Colonic mucosa (tissue), 4 donors: Measurements from ENCODE around the gene GRK5. TPM values are rescaled to one million over a fixed set of nuclear protein-coding genes. Genes with fewer than 3 reads are reported as not detected.

Source experiments
- DNase-seq: peaks from one replicate; pipeline ENCODE4 v3.0.0-alpha.2; 2020
- H3K27ac ChIP-seq: fragments of 200-600 bp; one replicate; pipeline ENCODE4 v1.8.0; 2021
- H3K27me3 ChIP-seq: fragments of 200-600 bp; one replicate; pipeline ENCODE4 v1.8.0; 2021
- H3K36me3 ChIP-seq: fragments of 200-600 bp; one replicate; pipeline ENCODE4 v1.8.0; 2021
- H3K4me1 ChIP-seq: fragments of 200-600 bp; one replicate; pipeline ENCODE4 v1.8.0; 2021; ENCODE audit warnings: mild to moderate bottlenecking
- H3K4me3 ChIP-seq: fragments of 200-600 bp; one replicate; pipeline ENCODE4 v1.8.0; 2021
- H3K9ac ChIP-seq, 2 donors: one replicate each; pipeline ENCODE4 v1.7.0; 2013; ENCODE audit warnings: control low read depth in 2 of 2, low read depth in 2 of 2, low read length in 2 of 2
- H3K9me3 ChIP-seq: fragments of 200-600 bp; one replicate; pipeline ENCODE4 v1.8.0; 2021
- intact Hi-C: fragments of 100-400 bp; cut with DNase I; formaldehyde crosslinking; loops from one replicate; pipeline ENCODE4 v1.14.1; 2022
- total RNA-seq, 2 donors: library from RNA; stranded (reverse); fragmentation: NEBNext Ultra II Directional in 1 of 2; extraction: Animal tissue kit (Norgen Biotek cat#: 25700) in 1 of 2; gene quantifications; one replicate each; pipeline ENCODE4 v1.2.1, GENCODE V29; 2021
- TF ChIP-seq, protein P1 (sequence below): fragments of 200-600 bp; IDR thresholded peaks from one replicate; pipeline ENCODE4 v1.8.0; 2022; ENCODE audit warnings: antibody characterized with exemption, mild to moderate bottlenecking
- donor health status: healthy.
- donor health status: DM: no; HTN: no; CAD: no.
- donor health status: DM: no; HTN: no; CAD: no.

Gene GRK5
- total RNA-seq, 2 donors from 2014 or later = 4.6 to 12.7 TPM

DNA sequence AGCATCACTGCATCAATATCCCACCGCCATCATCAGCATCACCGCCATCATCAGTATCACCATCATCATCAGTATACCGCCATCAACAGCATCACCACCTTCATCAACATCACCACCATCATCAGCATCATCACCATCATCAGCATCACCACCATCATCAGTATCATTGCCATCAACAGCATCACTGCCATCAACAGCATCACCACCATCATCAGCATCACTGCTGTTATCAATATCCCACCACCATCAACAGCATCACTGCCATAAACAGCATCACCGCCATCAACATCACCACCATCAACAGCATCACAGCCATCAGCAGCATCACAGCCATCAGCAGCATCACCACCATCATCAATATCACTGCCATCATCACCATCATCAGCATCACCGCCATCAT is 219.3 kb downstream of the GRK5 start:
- no peaks in the 10 kb centered on the region for H3K36me3 ChIP-seq

DNA sequence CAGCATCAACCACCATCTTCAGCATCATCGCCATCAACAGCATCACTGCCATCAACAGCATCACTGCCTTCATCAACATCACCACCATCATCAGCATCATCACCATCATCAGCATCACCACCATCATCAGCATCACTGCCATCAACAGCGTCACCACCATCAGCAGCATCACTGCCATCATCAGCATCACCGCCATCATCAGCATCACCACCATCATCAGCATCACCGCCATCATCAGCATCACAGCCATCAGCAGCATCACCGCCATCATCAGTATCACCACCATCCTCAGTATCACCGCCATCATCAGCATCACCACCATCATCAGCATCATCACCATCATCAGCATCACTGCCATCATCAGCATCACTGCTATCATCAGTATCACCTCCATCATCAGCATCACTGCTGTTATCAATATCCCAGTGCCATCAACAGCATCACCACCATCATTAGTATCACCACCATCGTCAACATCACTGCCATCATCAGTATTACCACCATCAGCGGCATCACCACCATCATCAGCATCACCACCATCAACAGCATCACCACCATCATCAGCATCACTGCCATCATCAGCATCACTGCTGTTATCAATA is 220.0 kb downstream of the GRK5 start:
- H3K4me1 ChIP-seq = no peaks in the 10 kb centered on the region
- H3K9ac ChIP-seq = no peak overlapping the region
- intact Hi-C loops = no loop called here
- H3K27me3 ChIP-seq = no peaks in the 10 kb centered on the region
- no peaks in the 10 kb centered on the region for H3K9me3 ChIP-seq
- H3K4me3 ChIP-seq = no peak overlapping the region
- DNase-seq = no peak
- H3K27ac ChIP-seq = no peak overlapping the region
- TF ChIP-seq, protein P1, sequence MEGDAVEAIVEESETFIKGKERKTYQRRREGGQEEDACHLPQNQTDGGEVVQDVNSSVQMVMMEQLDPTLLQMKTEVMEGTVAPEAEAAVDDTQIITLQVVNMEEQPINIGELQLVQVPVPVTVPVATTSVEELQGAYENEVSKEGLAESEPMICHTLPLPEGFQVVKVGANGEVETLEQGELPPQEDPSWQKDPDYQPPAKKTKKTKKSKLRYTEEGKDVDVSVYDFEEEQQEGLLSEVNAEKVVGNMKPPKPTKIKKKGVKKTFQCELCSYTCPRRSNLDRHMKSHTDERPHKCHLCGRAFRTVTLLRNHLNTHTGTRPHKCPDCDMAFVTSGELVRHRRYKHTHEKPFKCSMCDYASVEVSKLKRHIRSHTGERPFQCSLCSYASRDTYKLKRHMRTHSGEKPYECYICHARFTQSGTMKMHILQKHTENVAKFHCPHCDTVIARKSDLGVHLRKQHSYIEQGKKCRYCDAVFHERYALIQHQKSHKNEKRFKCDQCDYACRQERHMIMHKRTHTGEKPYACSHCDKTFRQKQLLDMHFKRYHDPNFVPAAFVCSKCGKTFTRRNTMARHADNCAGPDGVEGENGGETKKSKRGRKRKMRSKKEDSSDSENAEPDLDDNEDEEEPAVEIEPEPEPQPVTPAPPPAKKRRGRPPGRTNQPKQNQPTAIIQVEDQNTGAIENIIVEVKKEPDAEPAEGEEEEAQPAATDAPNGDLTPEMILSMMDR = no peak
- no peaks in the 10 kb centered on the region for H3K36me3 ChIP-seq

More for the DNA sequence above, 219.3 kb downstream of the GRK5 start:
- Histone ChIP-seq H3K9ac (no peak overlapping the region), H3K27ac (no peak overlapping the region), H3K27me3 (no peaks in the 10 kb centered on the region), H3K4me3 (no peak overlapping the region), H3K4me1 (no peaks in the 10 kb centered on the region), H3K9me3 (no peaks in the 10 kb centered on the region)
- TF ChIP-seq, protein P1 = no peak
- DNase-seq = no peak
- intact Hi-C loops = no loop called here

DNA sequence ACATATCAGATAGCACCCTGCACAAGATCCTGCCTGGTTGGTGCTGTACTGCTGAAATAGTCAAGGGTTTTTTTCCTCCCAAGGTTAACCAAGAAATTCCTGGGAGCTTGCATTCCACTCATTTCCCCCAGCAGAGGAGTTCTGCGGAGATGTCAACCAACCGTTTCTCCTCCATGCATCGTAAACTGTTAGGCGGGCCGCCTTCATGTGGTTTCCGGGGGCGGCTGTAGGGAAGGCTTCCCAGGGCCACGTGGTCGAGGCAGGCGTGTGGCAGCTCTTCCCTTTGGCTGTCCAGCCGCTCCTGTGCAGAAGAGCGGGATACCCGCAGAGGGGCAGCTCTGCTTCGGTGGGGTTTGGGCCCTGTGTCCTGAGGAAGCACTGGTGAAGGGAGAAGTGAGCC is 221.4 kb downstream of the GRK5 start:
- Histone ChIP-seq H3K36me3 (no peaks in the 10 kb centered on the region), H3K4me3 (no peak overlapping the region), H3K27ac (no peak overlapping the region), H3K9ac (no peak overlapping the region), H3K9me3 (no peaks in the 10 kb centered on the region), H3K4me1 (no peaks in the 10 kb centered on the region), H3K27me3 (no peaks in the 10 kb centered on the region)
- TF ChIP-seq, protein P1 = no peak
- intact Hi-C loops = no loop called here
- DNase-seq = no peak

DNA sequence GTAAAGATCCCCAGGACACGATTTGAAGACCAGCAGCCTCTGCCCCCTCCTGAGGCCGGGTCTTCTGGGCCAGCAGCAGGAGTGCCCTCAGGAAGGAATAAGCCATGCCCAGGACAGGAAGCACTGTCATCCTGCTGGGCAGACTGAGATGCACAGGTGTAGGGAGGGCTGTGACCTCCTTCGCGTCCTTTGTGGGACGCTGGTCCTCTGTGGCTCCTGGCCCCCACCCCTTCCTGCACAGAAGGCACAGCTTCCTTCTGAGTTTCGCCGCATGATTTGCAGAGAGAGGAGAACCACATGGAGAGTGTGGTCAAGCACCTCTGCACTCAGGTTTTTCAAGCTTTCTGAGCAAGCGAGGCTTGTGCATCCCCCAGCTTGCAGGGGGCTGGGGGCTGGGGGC is 222.4 kb downstream of the GRK5 start:
- no peak overlapping the region for H3K9ac ChIP-seq
- intact Hi-C loops = no loop called here
- H3K4me1 ChIP-seq = no peaks in the 10 kb centered on the region
- TF ChIP-seq, protein P1 = no peak
- H3K4me3 ChIP-seq = no peak overlapping the region
- no peaks in the 10 kb centered on the region for H3K9me3 ChIP-seq
- H3K27me3 ChIP-seq = no peaks in the 10 kb centered on the region
- H3K36me3 ChIP-seq = no peaks in the 10 kb centered on the region
- no peak for DNase-seq
- H3K27ac ChIP-seq = no peak overlapping the region

DNA sequence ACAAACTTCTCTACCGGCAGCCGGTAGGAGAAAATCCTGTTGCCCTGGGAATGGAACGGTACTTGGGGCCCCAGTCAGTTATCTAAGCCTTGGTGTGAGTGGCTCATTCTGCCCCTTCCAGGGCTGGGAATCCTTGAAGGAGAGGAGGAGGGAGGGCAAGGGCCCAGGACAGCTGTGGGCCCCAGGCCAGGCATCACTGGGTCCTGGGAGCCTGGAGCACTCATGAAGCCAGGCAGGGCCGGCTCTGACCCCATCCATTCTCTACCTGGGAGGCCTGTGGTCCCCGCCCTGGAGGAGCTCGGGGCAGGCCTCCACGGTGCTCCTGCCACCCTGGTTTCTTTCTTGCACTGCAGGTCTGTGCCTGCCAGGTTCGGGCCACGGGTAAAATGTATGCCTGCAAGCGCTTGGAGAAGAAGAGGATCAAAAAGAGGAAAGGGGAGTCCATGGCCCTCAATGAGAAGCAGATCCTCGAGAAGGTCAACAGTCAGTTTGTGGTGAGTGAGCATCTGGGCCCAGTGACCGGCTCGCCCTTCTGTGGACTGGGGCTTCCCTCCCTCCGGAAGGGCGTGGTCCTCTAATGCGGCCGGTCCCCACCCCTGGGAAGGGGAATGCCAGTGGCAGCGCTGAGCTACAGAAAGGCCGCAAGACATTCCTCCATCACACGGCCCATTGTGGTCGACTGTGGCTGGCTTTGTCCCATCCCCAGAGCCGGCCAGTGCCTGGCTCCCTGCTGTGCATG is 223.8 kb downstream of the GRK5 start:
- Histone ChIP-seq H3K4me1 (no peaks in the 10 kb centered on the region), H3K27me3 (no peaks in the 10 kb centered on the region), H3K4me3 (no peak overlapping the region), H3K27ac (no peak overlapping the region), H3K9ac (no peak overlapping the region), H3K9me3 (no peaks in the 10 kb centered on the region), H3K36me3 (no peaks in the 10 kb centered on the region)
- intact Hi-C loops = no loop called here
- TF ChIP-seq, protein P1 = no peak
- DNase-seq = no peak
